RWPE1 (cell line): Measurements from ENCODE around the gene ZNF786.
"Not testable (repeated sequence)": the region's sequence is repeated elsewhere in the genome, so short reads cannot be mapped to it uniquely, and the experiment has no call there.

Experiments used
- CTCF ChIA-PET: fragments of 350-600 bp; sonication (Branson Sonifier 250); formaldehyde crosslinking; extraction: SDS; loops from one replicate; lab custom pipeline; 2021; lab: Yijun Ruan, JAX
- POLR2A ChIA-PET: fragments of 400-600 bp; formaldehyde crosslinking; extraction: SDS; loops from one replicate; lab custom pipeline; 2020; ENCODE audit warnings: antibody characterized with exemption; ENCODE audit not compliant: low non-redundant PET; lab: Yijun Ruan, JAX
- DNase-seq: peaks from one replicate; pipeline ENCODE4 v3.0.0; 2012; ENCODE audit warnings: low spot score
- H3K27ac ChIP-seq: fragments of 450-650 bp; 2 replicates; pipeline ENCODE4 v1.5.1; 2017
- TF ChIP-seq, protein P1 (sequence below): fragments of 450-650 bp; conservative IDR thresholded peaks from 2 replicates; pipeline ENCODE4 v1.5.1; 2017; ENCODE audit warnings: low read depth, mild to moderate bottlenecking

ZNF786 gene

DNA sequence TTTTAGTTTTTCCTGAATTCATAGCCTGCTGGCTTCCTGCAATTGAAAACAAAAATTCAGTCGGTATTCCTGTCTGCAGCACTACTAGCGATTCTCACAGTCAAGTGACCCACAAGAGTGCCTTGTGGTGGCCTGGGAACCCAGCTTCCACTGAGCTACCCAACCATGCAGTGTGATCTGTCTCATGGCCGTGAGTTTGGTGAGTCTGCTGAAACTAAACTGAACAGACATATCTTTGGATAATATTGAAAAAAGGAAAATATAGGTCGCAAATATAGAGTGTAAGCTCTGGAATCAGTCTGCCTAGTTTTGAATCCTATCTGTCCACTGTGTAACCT, 18.1 kb downstream of the ZNF786 start:
- ChIA-PET POLR2A (no interaction called here), CTCF (no interaction called here)
- H3K27ac ChIP-seq, result no peak overlapping the region
- DNase-seq, result no peak
- TF ChIP-seq, protein P1, sequence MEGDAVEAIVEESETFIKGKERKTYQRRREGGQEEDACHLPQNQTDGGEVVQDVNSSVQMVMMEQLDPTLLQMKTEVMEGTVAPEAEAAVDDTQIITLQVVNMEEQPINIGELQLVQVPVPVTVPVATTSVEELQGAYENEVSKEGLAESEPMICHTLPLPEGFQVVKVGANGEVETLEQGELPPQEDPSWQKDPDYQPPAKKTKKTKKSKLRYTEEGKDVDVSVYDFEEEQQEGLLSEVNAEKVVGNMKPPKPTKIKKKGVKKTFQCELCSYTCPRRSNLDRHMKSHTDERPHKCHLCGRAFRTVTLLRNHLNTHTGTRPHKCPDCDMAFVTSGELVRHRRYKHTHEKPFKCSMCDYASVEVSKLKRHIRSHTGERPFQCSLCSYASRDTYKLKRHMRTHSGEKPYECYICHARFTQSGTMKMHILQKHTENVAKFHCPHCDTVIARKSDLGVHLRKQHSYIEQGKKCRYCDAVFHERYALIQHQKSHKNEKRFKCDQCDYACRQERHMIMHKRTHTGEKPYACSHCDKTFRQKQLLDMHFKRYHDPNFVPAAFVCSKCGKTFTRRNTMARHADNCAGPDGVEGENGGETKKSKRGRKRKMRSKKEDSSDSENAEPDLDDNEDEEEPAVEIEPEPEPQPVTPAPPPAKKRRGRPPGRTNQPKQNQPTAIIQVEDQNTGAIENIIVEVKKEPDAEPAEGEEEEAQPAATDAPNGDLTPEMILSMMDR, result no peak

DNA sequence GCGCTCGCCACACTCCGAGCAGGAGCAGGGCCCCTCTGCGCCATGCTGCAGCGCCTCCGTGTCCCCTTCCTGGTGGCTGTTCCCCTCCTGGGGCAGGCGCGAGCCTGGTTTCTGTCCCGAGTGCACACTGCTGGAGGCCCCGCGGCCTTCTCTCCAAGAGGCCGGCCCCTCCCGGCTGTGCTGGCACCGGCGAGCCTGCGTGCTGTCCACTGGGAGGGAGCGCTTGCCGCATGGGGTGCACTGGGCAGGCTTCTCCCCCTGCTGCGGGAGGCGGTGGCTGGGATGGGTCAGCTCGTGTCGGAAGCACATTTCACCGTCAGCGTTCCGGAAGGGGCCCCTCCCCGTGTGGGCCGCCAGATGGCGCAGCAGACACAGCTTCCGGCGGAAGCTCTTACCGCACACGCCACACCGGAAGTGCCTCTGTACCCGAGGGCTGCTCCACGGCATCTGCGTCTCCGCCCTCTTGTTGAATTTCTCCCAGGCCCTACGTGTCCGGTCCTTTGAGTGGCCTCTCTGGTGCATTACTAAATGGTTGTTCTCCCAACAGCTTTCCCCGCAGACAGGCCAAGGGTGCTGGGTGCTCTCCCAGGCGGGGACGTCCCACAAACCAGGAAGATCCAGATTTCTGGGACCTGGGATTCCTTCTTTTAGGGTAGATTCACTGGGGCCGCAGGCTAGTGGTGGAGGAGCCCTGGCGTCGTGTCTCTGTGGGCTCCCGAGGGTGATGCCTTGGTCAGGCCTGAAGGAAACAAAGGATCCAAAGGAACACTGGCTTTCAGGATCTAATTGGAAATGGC, 18.7 kb downstream of the ZNF786 start:
- no peak for DNase-seq

DNA sequence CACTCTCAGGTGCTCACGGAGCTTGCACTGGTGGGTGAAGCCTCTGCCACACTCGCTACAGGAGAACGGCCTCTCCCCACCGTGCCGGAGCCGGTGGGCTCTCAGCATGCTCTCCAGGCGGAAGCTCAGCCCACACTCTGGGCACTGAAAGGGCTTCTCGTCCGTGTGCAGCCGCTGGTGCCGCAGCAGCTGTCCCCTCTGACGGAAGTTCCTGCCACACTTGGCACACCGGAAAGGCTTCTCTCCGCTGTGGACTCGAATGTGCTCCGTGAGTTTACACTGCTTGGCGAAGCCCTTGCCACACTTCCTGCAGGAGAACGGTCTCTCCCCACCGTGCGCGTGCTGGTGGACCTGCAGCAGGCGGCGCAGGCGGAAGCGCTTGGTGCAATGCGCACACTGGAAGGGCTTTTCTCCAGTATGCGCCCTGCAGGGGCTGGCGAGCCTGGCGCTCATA, 19.3 kb downstream of the ZNF786 start:
- ChIA-PET POLR2A (no interaction called here), CTCF (no interaction called here)
- TF ChIP-seq, protein P1, result no peak
- no peak overlapping the region for H3K27ac ChIP-seq
- DNase-seq, result no peak

More for the DNA sequence above, 18.7 kb downstream of the ZNF786 start:
- TF ChIP-seq, protein P1, result no peak
- H3K27ac ChIP-seq, result no peak overlapping the region
- ChIA-PET CTCF (no interaction called here), POLR2A (no interaction called here)

DNA sequence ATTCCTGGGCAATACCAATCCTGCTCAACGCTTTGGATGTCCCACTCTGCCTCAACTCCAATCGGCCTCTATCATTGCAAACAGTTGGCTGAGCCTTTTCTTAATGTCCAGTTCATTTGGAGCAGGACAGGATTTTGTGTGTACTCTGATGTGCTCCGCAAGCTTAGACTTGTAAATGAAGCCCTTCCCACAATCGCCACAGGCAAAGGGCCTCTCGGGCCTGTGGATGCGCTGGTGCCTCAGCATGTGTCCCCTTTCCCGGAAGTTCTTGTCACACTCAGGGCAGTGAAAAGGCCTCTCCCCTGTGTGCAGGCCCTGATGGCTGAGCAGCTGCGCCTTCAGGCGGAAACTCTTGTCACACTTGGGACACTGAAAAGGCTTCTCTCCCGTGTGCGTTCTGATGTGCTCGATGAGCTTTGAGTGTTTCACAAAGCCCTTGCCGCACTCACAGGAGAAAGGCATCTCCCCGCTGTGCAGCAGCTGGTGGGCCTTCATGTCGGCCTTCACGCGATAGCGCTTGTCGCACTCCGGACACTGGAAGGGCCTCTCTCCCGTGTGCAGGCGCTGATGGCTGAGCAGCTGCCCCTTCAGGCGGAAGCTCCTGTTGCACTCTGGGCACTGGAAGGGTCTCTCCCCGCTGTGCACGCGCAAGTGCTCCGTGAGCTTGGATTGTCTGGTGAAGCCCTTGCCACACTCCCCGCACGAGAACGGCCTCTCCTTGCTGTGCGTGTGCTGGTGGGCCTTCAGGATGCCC, 20.0 kb downstream of the ZNF786 start:
- DNase-seq, result no peak
- CTCF ChIA-PET, result no interaction called here
- no peak overlapping the region for H3K27ac ChIP-seq
- TF ChIP-seq, protein P1, result no peak
- POLR2A ChIA-PET, result no interaction called here

DNA sequence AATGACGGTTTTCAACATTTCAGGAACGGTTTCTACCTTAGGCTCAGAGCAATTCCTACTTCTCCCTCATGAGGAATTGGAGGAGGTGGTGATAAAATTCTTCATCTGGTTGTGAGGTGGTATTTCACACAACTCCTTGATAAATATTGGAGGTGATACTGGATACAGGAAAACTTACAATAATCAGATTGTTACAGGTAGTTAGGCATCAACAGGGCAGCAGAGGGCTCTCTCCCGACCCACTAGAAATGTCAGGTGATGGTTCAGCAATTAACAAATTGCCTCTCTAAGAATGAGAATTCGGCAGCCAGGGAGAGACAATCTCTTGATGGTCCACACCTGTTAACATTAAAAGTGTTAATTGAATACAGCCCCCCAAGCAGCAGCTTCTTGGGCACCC, 22.6 kb downstream of the ZNF786 start:
- H3K27ac ChIP-seq, result no peak overlapping the region
- ChIA-PET CTCF (no interaction called here), POLR2A (interaction anchor here (0.5 kb wide), 1 partner anchor 39 kb away, joined by 3 read pairs; no protein-coding TSS in a partner anchor)
- TF ChIP-seq, protein P1, result peak; percentile 21; the same call in 1 of the 2 replicates
- DNase-seq, result no peak

DNA sequence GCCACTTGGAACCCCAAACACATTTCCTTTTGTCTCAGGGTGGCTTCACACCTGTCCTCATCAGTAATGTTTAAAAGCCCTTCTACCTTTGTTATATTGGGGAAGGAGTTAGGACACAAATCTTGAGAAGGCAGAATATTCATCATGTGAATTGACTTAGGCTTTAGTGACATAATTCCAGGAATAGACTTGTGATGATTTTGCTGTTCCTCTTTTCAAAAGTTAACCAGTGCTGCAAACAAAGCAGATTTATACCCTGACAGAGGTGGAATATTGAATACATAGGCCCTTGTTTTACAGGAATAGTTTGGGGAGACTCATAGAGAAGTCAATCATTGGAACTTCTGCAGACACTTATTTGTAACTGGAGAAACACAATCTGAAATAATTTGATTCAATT, 27.0 kb downstream of the ZNF786 start:
- TF ChIP-seq, protein P1, result no peak
- DNase-seq, result no peak
- ChIA-PET CTCF (no interaction called here), POLR2A (no interaction called here)
- H3K27ac ChIP-seq, result no peak overlapping the region

DNA sequence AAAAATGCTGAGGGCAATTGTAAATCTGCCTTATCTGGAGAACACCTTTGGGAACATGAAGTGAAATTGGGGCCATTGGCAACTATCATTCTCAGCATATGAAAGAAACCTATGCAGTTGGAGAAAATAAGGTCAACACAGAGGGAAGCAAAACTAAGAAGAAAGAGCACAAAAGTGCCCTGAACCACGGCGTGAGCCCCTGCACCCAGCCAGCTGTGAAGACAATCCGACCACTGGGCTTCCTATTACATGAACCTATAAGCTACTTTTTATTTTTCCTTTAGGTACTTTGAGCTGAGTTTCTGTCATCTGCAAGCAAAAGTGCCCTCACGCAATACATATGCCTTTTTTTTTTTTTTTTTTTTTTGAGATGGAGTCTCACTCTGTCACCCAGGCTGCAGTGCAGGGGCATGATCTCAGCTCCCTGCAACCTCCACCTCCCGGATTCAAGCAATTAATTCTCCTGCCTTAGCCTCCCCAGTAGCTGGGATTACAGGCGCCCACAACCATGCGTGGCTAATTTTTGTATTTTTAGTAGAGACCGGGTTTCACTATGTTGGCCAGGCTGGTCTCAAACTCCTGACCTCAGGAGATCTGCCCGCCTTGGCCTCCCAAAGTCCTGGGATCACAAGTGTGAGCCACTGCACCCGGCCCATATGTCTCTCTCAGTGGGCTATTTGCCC, 28.2 kb downstream of the ZNF786 start:
- POLR2A ChIA-PET, DNase-seq, CTCF ChIA-PET, H3K27ac ChIP-seq: not testable (repeated sequence)
